ENCODE results near the gene ZRANB1. TPM values are rescaled to one million over a fixed set of nuclear protein-coding genes. Genes with fewer than 3 reads are reported as not detected.
A peak's percentile ranks its signal among the peaks of the same experiment; 100 is the strongest.
"Not testable (repeated sequence)": the region's sequence is repeated elsewhere in the genome, so short reads cannot be mapped to it uniquely, and the experiment has no call there.

Gene ZRANB1
- total and polyA plus RNA-seq, 8 donors: 15.3 to 31.5 (median 27.0) TPM

DNA sequence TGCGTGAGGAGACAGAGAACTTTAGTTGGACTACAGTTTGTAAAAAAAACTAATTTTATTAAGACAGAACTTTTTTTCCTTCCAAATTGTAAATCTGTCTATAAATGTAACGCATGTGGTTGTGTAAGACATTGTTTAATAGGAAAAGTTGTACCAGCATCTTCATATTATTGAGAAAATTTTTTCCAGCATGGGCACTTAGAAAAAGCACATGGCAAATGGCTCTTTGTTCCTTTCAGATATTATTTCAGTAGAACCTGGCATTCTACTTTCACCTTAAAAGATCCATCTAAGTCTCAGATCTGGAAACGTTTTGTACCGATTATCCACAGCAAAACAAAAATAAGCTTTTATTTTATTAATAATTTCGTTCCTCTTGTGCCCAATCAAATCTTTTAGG is 43.2 kb downstream of the ZRANB1 start:
- H3K27me3 ChIP-seq: no peaks in the 10 kb centered on the region
- H3K27ac ChIP-seq: no peak overlapping the region
- no peaks in the 10 kb centered on the region for H3K4me1 ChIP-seq
- H3K9me3 ChIP-seq: no peaks in the 10 kb centered on the region
- ATAC-seq: no peak
- no peak overlapping the region for H3K4me3 ChIP-seq
- H3K36me3 ChIP-seq: peaks cover 0 to 84% of the 10 kb centered on the region in 2 donors
- intact Hi-C loops (cut with DNase I): no loop called here
- TF ChIP-seq, protein P1, sequence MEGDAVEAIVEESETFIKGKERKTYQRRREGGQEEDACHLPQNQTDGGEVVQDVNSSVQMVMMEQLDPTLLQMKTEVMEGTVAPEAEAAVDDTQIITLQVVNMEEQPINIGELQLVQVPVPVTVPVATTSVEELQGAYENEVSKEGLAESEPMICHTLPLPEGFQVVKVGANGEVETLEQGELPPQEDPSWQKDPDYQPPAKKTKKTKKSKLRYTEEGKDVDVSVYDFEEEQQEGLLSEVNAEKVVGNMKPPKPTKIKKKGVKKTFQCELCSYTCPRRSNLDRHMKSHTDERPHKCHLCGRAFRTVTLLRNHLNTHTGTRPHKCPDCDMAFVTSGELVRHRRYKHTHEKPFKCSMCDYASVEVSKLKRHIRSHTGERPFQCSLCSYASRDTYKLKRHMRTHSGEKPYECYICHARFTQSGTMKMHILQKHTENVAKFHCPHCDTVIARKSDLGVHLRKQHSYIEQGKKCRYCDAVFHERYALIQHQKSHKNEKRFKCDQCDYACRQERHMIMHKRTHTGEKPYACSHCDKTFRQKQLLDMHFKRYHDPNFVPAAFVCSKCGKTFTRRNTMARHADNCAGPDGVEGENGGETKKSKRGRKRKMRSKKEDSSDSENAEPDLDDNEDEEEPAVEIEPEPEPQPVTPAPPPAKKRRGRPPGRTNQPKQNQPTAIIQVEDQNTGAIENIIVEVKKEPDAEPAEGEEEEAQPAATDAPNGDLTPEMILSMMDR (IDR thresholded peaks at IDR 0.05): no peak
- no peak for DNase-seq

DNA sequence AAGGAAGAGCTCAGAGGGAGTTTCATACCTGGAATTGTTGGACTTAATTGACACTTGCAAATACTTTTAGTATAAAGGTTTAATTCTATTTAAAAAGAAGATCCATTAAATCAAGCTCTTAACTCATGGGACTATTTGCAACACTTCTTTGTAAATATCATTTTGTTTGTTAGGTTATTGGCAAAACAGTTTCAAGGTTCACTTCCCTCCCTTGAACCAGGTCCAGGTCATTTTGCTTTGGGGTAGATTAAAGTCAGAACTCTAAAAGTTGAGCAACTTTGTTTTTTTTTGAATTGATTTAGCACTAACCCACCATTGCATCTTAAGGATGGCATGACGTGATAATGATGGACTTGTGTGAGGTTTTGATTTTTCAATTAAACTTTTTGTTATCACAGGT is 45.9 kb downstream of the ZRANB1 start:
- H3K4me1 ChIP-seq: no peaks in the 10 kb centered on the region
- DNase-seq (no peak), ATAC-seq (no peak)
- H3K27ac ChIP-seq: no peak overlapping the region
- TF ChIP-seq, protein P1 (IDR thresholded peaks at IDR 0.05): no peak
- no peaks in the 10 kb centered on the region for H3K27me3 ChIP-seq
- H3K9me3 ChIP-seq: no peaks in the 10 kb centered on the region
- intact Hi-C loops (cut with DNase I): no loop called here
- peaks cover 0 to 97% of the 10 kb centered on the region in 2 donors for H3K36me3 ChIP-seq
- no peak overlapping the region for H3K4me3 ChIP-seq

DNA sequence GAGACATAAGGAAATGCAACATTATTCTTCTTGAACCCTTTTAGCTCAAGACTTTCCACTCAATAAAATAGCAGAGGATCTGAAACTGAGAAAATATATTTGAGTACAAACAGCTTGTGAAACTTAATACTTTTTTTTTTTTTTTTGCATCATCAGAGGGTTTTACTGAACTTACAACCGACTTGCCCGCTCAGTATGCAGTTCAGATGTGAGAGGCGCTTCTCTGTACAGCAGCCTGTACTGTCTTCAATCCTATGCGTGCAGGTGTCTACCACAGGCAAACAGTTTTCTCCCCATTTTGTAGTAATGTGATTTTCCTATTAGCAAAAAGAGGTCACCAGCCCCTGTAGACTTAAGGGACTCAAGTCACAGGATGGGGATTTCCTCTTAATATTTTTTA is 46.8 kb downstream of the ZRANB1 start:
- H3K27me3 ChIP-seq; intact Hi-C loops (cut with DNase I); DNase-seq; H3K4me1 ChIP-seq; H3K4me3 ChIP-seq; H3K27ac ChIP-seq; ATAC-seq; H3K9me3 ChIP-seq: not testable (repeated sequence)
- peaks cover 0 to 98% of the 10 kb centered on the region in 2 donors for H3K36me3 ChIP-seq

DNA sequence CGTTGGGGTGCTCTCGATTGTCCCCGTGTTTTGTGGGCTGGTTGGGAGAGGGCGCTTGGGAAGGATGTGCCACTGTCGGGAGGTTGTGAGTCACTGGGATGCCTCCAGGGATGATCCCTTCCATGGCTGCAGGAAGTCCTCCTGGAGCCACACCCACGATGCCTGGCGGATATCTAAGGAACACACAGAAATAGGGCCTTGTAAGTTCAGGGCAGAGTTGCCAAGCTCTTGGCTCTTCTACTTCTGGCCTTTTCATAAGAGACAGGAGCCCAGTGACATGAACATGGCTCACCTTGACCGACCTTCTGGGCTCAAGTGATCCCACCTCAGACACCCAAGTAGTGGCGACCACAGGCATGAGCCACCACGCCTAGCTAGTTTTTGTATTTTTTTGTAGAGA is 47.6 kb downstream of the ZRANB1 start:
- Histone ChIP-seq H3K36me3 (peaks cover 0 to 98% of the 10 kb centered on the region in 2 donors), H3K4me1 (no peaks in the 10 kb centered on the region), H3K27me3 (no peaks in the 10 kb centered on the region), H3K27ac (no peak overlapping the region), H3K4me3 (no peak overlapping the region), H3K9me3 (no peaks in the 10 kb centered on the region)
- intact Hi-C loops (cut with DNase I): no loop called here
- DNase-seq (no peak), ATAC-seq (no peak)
- TF ChIP-seq, protein P1 (IDR thresholded peaks at IDR 0.05): no peak

DNA sequence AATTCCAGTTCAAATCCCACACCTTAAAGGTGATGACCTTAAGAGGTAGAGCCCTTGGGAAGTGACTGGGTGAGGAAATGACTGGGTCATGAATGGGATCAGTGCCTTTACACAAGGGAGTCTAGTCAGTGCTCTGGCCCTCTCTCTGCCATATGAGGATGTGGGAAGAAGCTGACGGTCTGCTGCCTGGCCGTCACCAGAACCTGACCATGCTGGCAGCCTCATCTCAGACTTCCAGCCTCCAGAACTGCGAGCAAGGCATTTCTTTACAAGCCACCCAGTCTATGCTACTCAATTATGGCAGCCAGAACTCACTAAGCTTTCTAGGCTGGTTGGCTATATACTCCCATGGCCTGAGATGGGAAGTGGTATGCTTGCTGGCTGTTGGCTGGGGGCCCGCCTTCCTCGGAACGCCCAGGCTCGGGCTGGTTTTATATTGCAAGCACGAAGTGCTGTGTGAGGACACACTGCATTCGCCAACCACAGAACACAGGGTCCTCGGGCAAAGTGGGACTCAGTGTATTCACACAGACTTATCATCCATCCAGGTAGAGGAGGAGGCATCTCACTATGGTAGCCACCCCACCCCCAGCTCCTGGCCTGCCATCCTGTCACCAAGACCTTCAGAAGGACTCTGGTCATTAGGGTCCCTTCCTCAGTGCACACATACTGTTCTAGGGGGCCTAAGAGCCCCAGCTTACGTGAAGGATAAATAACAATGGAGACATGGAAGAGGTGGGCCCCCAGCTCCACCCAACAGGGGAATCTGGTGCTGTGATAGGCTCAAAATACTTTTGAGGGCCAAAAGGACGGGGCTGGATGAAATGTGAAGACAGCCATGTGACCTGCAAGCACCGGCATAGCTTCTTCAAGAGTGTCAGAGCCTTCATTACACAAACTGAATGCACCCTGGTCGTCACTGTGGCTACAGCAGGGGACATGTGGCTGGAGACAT is 49.0 kb downstream of the ZRANB1 start:
- Histone ChIP-seq H3K9me3 (no peaks in the 10 kb centered on the region), H3K36me3 (peaks cover 0 to 98% of the 10 kb centered on the region in 2 donors), H3K4me1 (no peaks in the 10 kb centered on the region), H3K27me3 (no peaks in the 10 kb centered on the region), H3K27ac (no peak overlapping the region), H3K4me3 (no peak overlapping the region)
- no peak for ATAC-seq
- intact Hi-C loops (cut with DNase I): no loop called here
- DNase-seq: peak in 1 of 4 donors; percentile 14
- TF ChIP-seq, protein P1 (IDR thresholded peaks at IDR 0.05): no peak

Measured in left lung (tissue), 10 donors.